Osteoblast (primary cell): Measurements from ENCODE around the gene KIF27. TPM values are rescaled to one million over a fixed set of nuclear protein-coding genes. Genes with fewer than 3 reads are reported as not detected.

Experiments
- DNase-seq: peaks from one replicate; pipeline ENCODE4 v3.0.0; 2011; ENCODE audit warnings: low spot score, mixed read lengths; ENCODE audit not compliant: insufficient read length; ENCODE audit errors: missing footprints
- H2AFZ ChIP-seq: 2 replicates; pipeline ENCODE4 v1.6.0; 2011; ENCODE audit warnings: mild to moderate bottlenecking, low read length
- H3K27ac ChIP-seq: 2 replicates; pipeline ENCODE4 v1.5.1; 2011; ENCODE audit warnings: mild to moderate bottlenecking, low read depth, low read length, moderate library complexity
- H3K27me3 ChIP-seq: 2 replicates; pipeline ENCODE4 v1.6.0; 2012; ENCODE audit warnings: mild to moderate bottlenecking, control low read depth, inconsistent platforms, low read length, moderate library complexity; ENCODE audit not compliant: insufficient read depth
- H3K36me3 ChIP-seq: 2 replicates; pipeline ENCODE4 v1.5.1; 2011; ENCODE audit warnings: mild to moderate bottlenecking, low read length, control low read depth, moderate library complexity; ENCODE audit not compliant: insufficient read depth
- H3K4me1 ChIP-seq: 2 replicates; pipeline ENCODE4 v1.5.1; 2011; ENCODE audit warnings: mild to moderate bottlenecking, low read length, control low read depth, moderate library complexity; ENCODE audit not compliant: insufficient read depth
- H3K4me2 ChIP-seq: 2 replicates; pipeline ENCODE4 v1.6.0; 2011; ENCODE audit warnings: mild to moderate bottlenecking, low read length; ENCODE audit not compliant: insufficient read depth
- H3K4me3 ChIP-seq: fragments of 200-600 bp; sonication (generic); 3 replicates; pipeline ENCODE4 v1.5.1; 2012; ENCODE audit warnings: mild to moderate bottlenecking, low read length, inconsistent platforms; ENCODE audit not compliant: insufficient read depth
- H3K79me2 ChIP-seq: 2 replicates; pipeline ENCODE4 v1.6.0; 2012; ENCODE audit warnings: mild to moderate bottlenecking, low read length, control low read depth, inconsistent platforms; ENCODE audit not compliant: insufficient read depth
- H3K9me3 ChIP-seq: 2 replicates; pipeline ENCODE4 v1.5.1; 2011; ENCODE audit warnings: low read depth, low read length, control low read depth
- H4K20me1 ChIP-seq: 2 replicates; pipeline ENCODE4 v1.6.0; 2012; ENCODE audit warnings: mild to moderate bottlenecking, low read length, control low read depth; ENCODE audit not compliant: insufficient read depth
- CTCF ChIP-seq: IDR thresholded peaks from 2 replicates; pipeline ENCODE4 v1.5.1; 2011; ENCODE audit warnings: mild to moderate bottlenecking, low read depth, low read length, moderate library complexity; ENCODE audit errors: extremely low read depth
- total RNA-seq: library from RNA; depleted of rRNA; stranded (reverse); fragments of >200 nt; gene quantifications from 2 replicates; pipeline ENCODE4 v1.2.3, GENCODE V29; 2012

Gene KIF27
- total RNA-seq, 1 donor = 6.2 TPM

- no peak overlapping the region for H3K4me3 ChIP-seq
- DNase-seq = peak; percentile 60
- no peak overlapping the region for H2AFZ ChIP-seq
- H4K20me1 ChIP-seq = peaks cover 31% of the 10 kb centered on the region
- peak overlapping the region; percentile 19 for H3K27ac ChIP-seq
- H3K4me2 ChIP-seq = no peak overlapping the region
- no peak for TF ChIP-seq CTCF
- H3K36me3 ChIP-seq = peaks cover 45% of the 10 kb centered on the region
- H3K4me1 ChIP-seq = peaks cover 4% of the 10 kb centered on the region
- no peaks in the 10 kb centered on the region for H3K27me3 ChIP-seq
- peaks cover 5% of the 10 kb centered on the region for H3K79me2 ChIP-seq
- no peaks in the 10 kb centered on the region for H3K9me3 ChIP-seq
Measured at GRCh38 chr9:83965350-83966208, 44.3 kb upstream of the KIF27 start.

- Histone ChIP-seq H3K79me2 (peaks cover 5% of the 10 kb centered on the region), H4K20me1 (peaks cover 25% of the 10 kb centered on the region), H3K9me3 (no peaks in the 10 kb centered on the region), H3K27ac (peak overlapping the region; percentile 19), H3K27me3 (no peaks in the 10 kb centered on the region), H2AFZ (no peak overlapping the region), H3K4me1 (peaks cover 4% of the 10 kb centered on the region), H3K4me2 (no peak overlapping the region), H3K36me3 (peaks cover 39% of the 10 kb centered on the region), H3K4me3 (no peak overlapping the region)
- TF ChIP-seq CTCF = no peak
- peak; percentile 64 for DNase-seq
Measured at GRCh38 chr9:83964973-83965349, 43.7 kb upstream of the KIF27 start.

- Histone ChIP-seq H3K4me2 (no peak overlapping the region), H2AFZ (no peak overlapping the region), H3K79me2 (no peaks in the 10 kb centered on the region), H4K20me1 (peaks cover 13% of the 10 kb centered on the region), H3K4me3 (no peak overlapping the region), H3K36me3 (peaks cover 13% of the 10 kb centered on the region), H3K27me3 (no peaks in the 10 kb centered on the region), H3K27ac (no peak overlapping the region), H3K4me1 (peaks cover 7% of the 10 kb centered on the region), H3K9me3 (no peaks in the 10 kb centered on the region)
- no peak for TF ChIP-seq CTCF
- DNase-seq = no peak
Measured at GRCh38 chr9:83962165-83962564, 40.9 kb upstream of the KIF27 start.

- no peak for DNase-seq
- TF ChIP-seq CTCF = no peak
- no peak overlapping the region for H3K4me3 ChIP-seq
- H3K27me3 ChIP-seq = no peaks in the 10 kb centered on the region
- H4K20me1 ChIP-seq = peaks cover 6% of the 10 kb centered on the region
- peaks cover 2% of the 10 kb centered on the region for H3K79me2 ChIP-seq
- no peak overlapping the region for H3K4me2 ChIP-seq
- peaks cover 7% of the 10 kb centered on the region for H3K4me1 ChIP-seq
- H3K27ac ChIP-seq = no peak overlapping the region
- no peak overlapping the region for H2AFZ ChIP-seq
- no peaks in the 10 kb centered on the region for H3K9me3 ChIP-seq
- peaks cover under 1% of the 10 kb centered on the region for H3K36me3 ChIP-seq
Measured at GRCh38 chr9:83960991-83961390, 39.8 kb upstream of the KIF27 start.
